CD14-positive monocyte (primary cell): Measurements from ENCODE around the gene PLXNC1. TPM values are rescaled to one million over a fixed set of nuclear protein-coding genes. Genes with fewer than 3 reads are reported as not detected.

Experiments
- DNase-seq, 3 donors: peaks; one replicate each; pipeline ENCODE4 v3.0.0-alpha.2; 2011 to 2022
- H2AFZ ChIP-seq: 2 replicates; pipeline ENCODE4 v1.6.0; 2012; ENCODE audit warnings: mild to moderate bottlenecking, low read depth, low read length, inconsistent platforms; ENCODE audit not compliant: insufficient read depth, poor library complexity, severe bottlenecking
- H3K27ac ChIP-seq, 2 donors: 1 replicate in 1 of 2; 2 replicates in 1 of 2; pipeline ENCODE4 v1.5.1; 2012 to 2013; ENCODE audit warnings: low read length in 2 of 2, control low read depth in 1 of 2, inconsistent platforms in 1 of 2, low read depth in 1 of 2, mild to moderate bottlenecking in 1 of 2
- H3K27me3 ChIP-seq, 2 donors: one replicate each; pipeline versions ENCODE4 v1.6.0 to v1.6.1; 2011 to 2013; ENCODE audit warnings: low read length in 2 of 2; ENCODE audit not compliant: control insufficient read depth in 2 of 2, insufficient read depth in 2 of 2
- H3K36me3 ChIP-seq, 2 donors: replicated peaks in 1 of 2; 1 replicate in 1 of 2; 2 replicates in 1 of 2; pipeline versions ENCODE4 v1.5.1 to v1.6.1; 2012 to 2013; ENCODE audit warnings: low read length in 2 of 2, control low read depth in 1 of 2, inconsistent platforms in 1 of 2, mild to moderate bottlenecking in 1 of 2; ENCODE audit not compliant: insufficient read depth in 2 of 2, control insufficient read depth in 1 of 2
- H3K4me1 ChIP-seq, 2 donors: 1 replicate in 1 of 2; 2 replicates in 1 of 2; pipeline versions ENCODE4 v1.5.1 to v1.6.1; 2012 to 2013; ENCODE audit warnings: low read length in 2 of 2, control low read depth in 1 of 2, inconsistent platforms in 1 of 2, mild to moderate bottlenecking in 1 of 2, moderate library complexity in 1 of 2; ENCODE audit not compliant: insufficient read depth in 2 of 2, control insufficient read depth in 1 of 2
- H3K4me2 ChIP-seq: replicated peaks from 2 replicates; pipeline ENCODE3; 2012; ENCODE audit warnings: low read length, moderate library complexity, mild to moderate bottlenecking; ENCODE audit not compliant: poor library complexity, severe bottlenecking; ENCODE audit errors: extremely low read depth
- H3K4me3 ChIP-seq, 3 experiments: fragments of 200-600 bp in 1 of 3; sonication (generic) in 1 of 3; replicated peaks in 1 of 3; 1 replicate in 2 of 3; 2 replicates in 1 of 3; pipeline ENCODE4 v1.5.1; 2011 to 2013; ENCODE audit warnings: low read length in 3 of 3, mild to moderate bottlenecking in 3 of 3, control low read depth in 2 of 3, low read depth in 2 of 3, inconsistent platforms in 1 of 3, moderate library complexity in 1 of 3
- H3K79me2 ChIP-seq: 2 replicates; pipeline ENCODE4 v1.6.0; 2012; ENCODE audit warnings: mild to moderate bottlenecking, control low read depth, inconsistent platforms, low read length, moderate library complexity; ENCODE audit not compliant: insufficient read depth
- H3K9ac ChIP-seq: 2 replicates; pipeline ENCODE4 v1.6.0; 2017; ENCODE audit warnings: low read length, mild to moderate bottlenecking; ENCODE audit not compliant: insufficient read depth, poor library complexity, severe bottlenecking
- H3K9me3 ChIP-seq, 2 donors: replicated peaks in 1 of 2; 1 replicate in 1 of 2; 2 replicates in 1 of 2; pipeline versions ENCODE4 v1.5.1 to v1.6.1; 2012 to 2013; ENCODE audit warnings: low read length in 2 of 2, control low read depth in 1 of 2; ENCODE audit not compliant: control insufficient read depth in 1 of 2, insufficient read depth in 1 of 2
- H4K20me1 ChIP-seq: 2 replicates; pipeline ENCODE4 v1.6.0; 2012; ENCODE audit warnings: mild to moderate bottlenecking, low read length, control low read depth, moderate library complexity; ENCODE audit not compliant: insufficient read depth
- H3K27ac Mint-ChIP-seq, 7 donors: one replicate each; pipeline ENCODE4 v1.8.0; 2020; ENCODE audit warnings: mild to moderate bottlenecking in 7 of 7, mixed read lengths in 7 of 7, moderate library complexity in 6 of 7, inconsistent platforms in 2 of 7
- H3K27me3 Mint-ChIP-seq, 3 donors: one replicate each; pipeline ENCODE4 v1.8.0; 2021 to 2022; ENCODE audit warnings: low read depth in 3 of 3, mild to moderate bottlenecking in 3 of 3, mixed read lengths in 3 of 3, moderate library complexity in 3 of 3, inconsistent platforms in 1 of 3
- H3K36me3 Mint-ChIP-seq, 2 donors: one replicate each; pipeline ENCODE4 v1.8.0; 2020; ENCODE audit warnings: mixed read lengths in 2 of 2, inconsistent platforms in 1 of 2, mild to moderate bottlenecking in 1 of 2
- H3K4me1 Mint-ChIP-seq: one replicate; pipeline ENCODE4 v1.8.0; 2020; ENCODE audit warnings: mild to moderate bottlenecking, mixed read lengths
- H3K4me3 Mint-ChIP-seq, 2 donors: one replicate each; pipeline ENCODE4 v1.8.0; 2020; ENCODE audit warnings: mild to moderate bottlenecking in 2 of 2, mixed read lengths in 2 of 2, moderate library complexity in 1 of 2
- H3K9me3 Mint-ChIP-seq, 7 donors: one replicate each; pipeline ENCODE4 v1.8.0; 2020 to 2022; ENCODE audit warnings: mixed read lengths in 7 of 7, mild to moderate bottlenecking in 6 of 7, moderate library complexity in 6 of 7, inconsistent platforms in 2 of 7
- WGBS: methylation state at CpG from one replicate; pipeline ENCODE4 v1.1.5; 2013; ENCODE audit warnings: missing lambda C conversion rate; ENCODE audit not compliant: insufficient coverage; 5-methylcytosine and 5-hydroxymethylcytosine counted together
- intact Hi-C, 2 donors: fragments of 100-400 bp; cut with micrococcal nuclease; formaldehyde crosslinking; loops; one replicate each; pipeline versions ENCODE4 v1.15.0 to v1.15.1; 2023
- polyA plus RNA-seq, 3 donors: library from polyadenylated mRNA; depleted of rRNA in 1 of 3; unstranded in 2 of 3; stranded (reverse) in 1 of 3; fragments of 300-500 nt in 2 of 3; fragments of >200 nt in 1 of 3; fragmentation: Illumina TruSeq in 2 of 3; gene quantifications; 1 replicate in 2 of 3; 2 replicates in 1 of 3; pipeline ENCODE4 v1.2.3, GENCODE V29; 2012 to 2021
- TF ChIP-seq, protein P1 (sequence below): fragments of 200-600 bp; IDR thresholded peaks from one replicate; pipeline ENCODE4 v1.8.0; 2022; ENCODE audit warnings: antibody characterized with exemption, mild to moderate bottlenecking

Gene PLXNC1
- polyA plus RNA-seq, 3 donors, result 14.3 to 35.2 (median 15.4) TPM

GRCh38 chr12:94273272-94273671 lies 124.9 kb downstream of the PLXNC1 start:
- no peaks in the 10 kb centered on the region for H3K27me3 ChIP-seq
- H2AFZ ChIP-seq, result no peak overlapping the region
- DNase-seq, result no peak
- no peaks in the 10 kb centered on the region for H3K79me2 ChIP-seq
- H3K4me3 Mint-ChIP-seq, result no peak overlapping the region
- WGBS, result 100% methylated on average over 1 of the region's 3 CpGs
- no peaks in the 10 kb centered on the region for H3K9me3 Mint-ChIP-seq
- no peak overlapping the region for H3K9ac ChIP-seq
- TF ChIP-seq, protein P1, sequence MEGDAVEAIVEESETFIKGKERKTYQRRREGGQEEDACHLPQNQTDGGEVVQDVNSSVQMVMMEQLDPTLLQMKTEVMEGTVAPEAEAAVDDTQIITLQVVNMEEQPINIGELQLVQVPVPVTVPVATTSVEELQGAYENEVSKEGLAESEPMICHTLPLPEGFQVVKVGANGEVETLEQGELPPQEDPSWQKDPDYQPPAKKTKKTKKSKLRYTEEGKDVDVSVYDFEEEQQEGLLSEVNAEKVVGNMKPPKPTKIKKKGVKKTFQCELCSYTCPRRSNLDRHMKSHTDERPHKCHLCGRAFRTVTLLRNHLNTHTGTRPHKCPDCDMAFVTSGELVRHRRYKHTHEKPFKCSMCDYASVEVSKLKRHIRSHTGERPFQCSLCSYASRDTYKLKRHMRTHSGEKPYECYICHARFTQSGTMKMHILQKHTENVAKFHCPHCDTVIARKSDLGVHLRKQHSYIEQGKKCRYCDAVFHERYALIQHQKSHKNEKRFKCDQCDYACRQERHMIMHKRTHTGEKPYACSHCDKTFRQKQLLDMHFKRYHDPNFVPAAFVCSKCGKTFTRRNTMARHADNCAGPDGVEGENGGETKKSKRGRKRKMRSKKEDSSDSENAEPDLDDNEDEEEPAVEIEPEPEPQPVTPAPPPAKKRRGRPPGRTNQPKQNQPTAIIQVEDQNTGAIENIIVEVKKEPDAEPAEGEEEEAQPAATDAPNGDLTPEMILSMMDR, result no peak
- no peak overlapping the region for H3K4me3 ChIP-seq
- no peaks in the 10 kb centered on the region for H3K27me3 Mint-ChIP-seq
- peaks cover 20 to 29% of the 10 kb centered on the region in 2 donors for H3K4me1 ChIP-seq
- H3K36me3 Mint-ChIP-seq, result peaks cover 65 to 79% of the 10 kb centered on the region in 2 donors
- intact Hi-C loops, result no loop called here
- peak overlapping the region in 1 of 7 donors; percentile 87 for H3K27ac Mint-ChIP-seq
- no peaks in the 10 kb centered on the region for H3K9me3 ChIP-seq
- H3K36me3 ChIP-seq, result peaks cover 32 to 81% of the 10 kb centered on the region in 2 donors
- H3K27ac ChIP-seq, result no peak overlapping the region
- H3K4me2 ChIP-seq, result no peak overlapping the region
- peaks cover 5% of the 10 kb centered on the region for H4K20me1 ChIP-seq
- peaks cover 32% of the 10 kb centered on the region for H3K4me1 Mint-ChIP-seq

DNA sequence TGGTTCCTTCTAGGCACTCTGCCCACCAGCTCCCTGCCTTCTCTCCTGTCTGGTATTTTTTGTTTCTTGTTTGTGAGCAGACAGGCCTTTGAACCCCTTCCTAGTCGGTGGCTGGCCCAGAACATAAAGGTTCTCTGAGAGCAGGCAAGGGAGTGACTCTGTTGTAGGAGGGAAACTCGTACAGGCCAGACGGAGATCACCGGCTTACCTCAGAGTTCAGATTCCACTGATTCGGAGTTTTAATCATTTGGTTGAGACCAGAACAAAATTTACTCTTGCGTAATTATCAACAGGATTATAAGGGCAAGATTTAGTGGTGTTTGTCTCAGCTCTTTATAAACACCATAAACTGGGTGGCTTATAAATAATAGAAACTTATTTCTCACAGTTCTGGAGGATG lies 128.3 kb downstream of the PLXNC1 start:
- no peaks in the 10 kb centered on the region for H3K9me3 Mint-ChIP-seq
- H3K9ac ChIP-seq, result no peak overlapping the region
- H3K4me3 Mint-ChIP-seq, result no peak overlapping the region
- H3K36me3 Mint-ChIP-seq, result peaks cover 66 to 85% of the 10 kb centered on the region in 2 donors
- no peak overlapping the region for H3K4me3 ChIP-seq
- peaks cover 43 to 88% of the 10 kb centered on the region in 2 donors for H3K36me3 ChIP-seq
- H4K20me1 ChIP-seq, result peaks cover 8% of the 10 kb centered on the region
- no peaks in the 10 kb centered on the region for H3K9me3 ChIP-seq
- peaks cover 11 to 17% of the 10 kb centered on the region in 2 donors for H3K4me1 ChIP-seq
- H2AFZ ChIP-seq, result no peak overlapping the region
- WGBS, result no CpG with 5 or more reads among the region's 6 CpGs
- no peak overlapping the region for H3K4me2 ChIP-seq
- no peak for DNase-seq
- no peaks in the 10 kb centered on the region for H3K79me2 ChIP-seq
- peak overlapping the region in 1 of 7 donors; percentile 21 for H3K27ac Mint-ChIP-seq
- H3K4me1 Mint-ChIP-seq, result peaks cover 25% of the 10 kb centered on the region
- TF ChIP-seq, protein P1, result no peak
- no peaks in the 10 kb centered on the region for H3K27me3 ChIP-seq
- H3K27me3 Mint-ChIP-seq, result no peaks in the 10 kb centered on the region
- intact Hi-C loops, result no loop called here
- H3K27ac ChIP-seq, result peak overlapping the region in 1 of 2 donors; percentile 23
